GM20431 (cell line): ENCODE data around the gene ZBTB44.
"Not testable (repeated sequence)": the region's sequence is repeated elsewhere in the genome, so short reads cannot be mapped to it uniquely, and the experiment has no call there.

Experiments used
- in situ Hi-C: fragments of 300-500 bp; cut with MseI, MboI; formaldehyde crosslinking; loops from one replicate; pipeline ENCODE4 v1.15.0; 2020; ENCODE audit warnings: low sequenced_read_pairs; ENCODE audit not compliant: unreplicated experiment

The ZBTB44 gene

GRCh38 chr11:130314750-130315285 is at the start of gene ZBTB44:
Gene ZBTB44, minus strand, starts transcription at chr11:130314917. Its CDS starts 53,044 bp downstream, at chr11:130261873.
- in situ Hi-C loops, result no loop called here

GRCh38 chr11:130359419-130359818 is 44.7 kb upstream of the ZBTB44 start:
- in situ Hi-C loops, result no loop called here

GRCh38 chr11:130358398-130358797 is 43.7 kb upstream of the ZBTB44 start:
- in situ Hi-C loops, result no loop called here

GRCh38 chr11:130347261-130347660 is 32.5 kb upstream of the ZBTB44 start:
- in situ Hi-C loops, result no loop called here

GRCh38 chr11:130344841-130345240 is 30.1 kb upstream of the ZBTB44 start:
- in situ Hi-C loops, result no loop called here

GRCh38 chr11:130340671-130341319 is 26.1 kb upstream of the ZBTB44 start:
- in situ Hi-C loops, result no loop called here

- in situ Hi-C loops, result no loop called here
These were observed 23.9 kb upstream of the ZBTB44 start for GRCh38 chr11:130338667-130339066.

GRCh38 chr11:130337281-130338089 is 22.8 kb upstream of the ZBTB44 start:
- in situ Hi-C loops, result no loop called here

GRCh38 chr11:130331397-130331796 is 16.7 kb upstream of the ZBTB44 start:
- in situ Hi-C loops, result not testable (repeated sequence)

- in situ Hi-C loops, result no loop called here
These were observed 15.5 kb upstream of the ZBTB44 start for GRCh38 chr11:130330101-130330684.

- in situ Hi-C loops, result no loop called here
These were observed 13.7 kb upstream of the ZBTB44 start for GRCh38 chr11:130328420-130328819.

- in situ Hi-C loops, result no loop called here
These were observed 13.0 kb upstream of the ZBTB44 start for GRCh38 chr11:130327716-130328115.

GRCh38 chr11:130325691-130326090 is 11.0 kb upstream of the ZBTB44 start:
- in situ Hi-C loops, result no loop called here

- in situ Hi-C loops, result no loop called here
These were observed 9.0 kb upstream of the ZBTB44 start for GRCh38 chr11:130323452-130324450.

GRCh38 chr11:130322126-130322525 is 7.4 kb upstream of the ZBTB44 start:
- in situ Hi-C loops, result no loop called here

- in situ Hi-C loops, result no loop called here
These were observed 3.4 kb upstream of the ZBTB44 start for GRCh38 chr11:130318031-130318673.

- in situ Hi-C loops, result no loop called here
These were observed 745 bp upstream of the ZBTB44 start for GRCh38 chr11:130315354-130315970.

GRCh38 chr11:130314184-130314749 is 450 bp downstream of the ZBTB44 start:
- in situ Hi-C loops, result no loop called here
